Measurements from ENCODE around the gene PFKFB2. TPM values are rescaled to one million over a fixed set of nuclear protein-coding genes. Genes with fewer than 3 reads are reported as not detected.

The PFKFB2 gene
- total and polyA plus RNA-seq, 2 donors (not counting 3 experiments of a cell fraction or from before 2014, with no cell fraction given): 0.70 to 2.0 TPM

DNA sequence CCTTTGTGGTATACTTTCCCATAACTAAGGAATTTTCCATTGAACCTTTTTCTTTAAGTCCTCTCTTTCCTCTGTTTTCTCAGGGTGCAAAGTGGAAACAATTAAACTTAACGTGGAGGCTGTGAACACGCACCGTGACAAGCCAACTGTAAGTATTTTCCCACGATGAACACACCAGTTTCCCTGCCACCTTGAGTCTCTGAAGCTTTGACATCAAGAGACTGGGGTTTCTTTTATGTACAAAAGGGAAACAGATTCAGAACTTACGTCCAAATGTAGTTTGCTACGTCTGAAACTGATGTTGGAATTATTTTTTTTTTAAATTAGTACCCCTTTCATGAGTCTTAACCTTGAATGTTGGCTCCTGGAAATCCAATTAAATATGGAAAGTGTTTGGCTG, 18.4 kb downstream of the PFKFB2 start:
- Histone ChIP-seq H3K9me3 (replicated peaks; ENCODE audit: control insufficient read depth, insufficient read depth, low read length) (no peaks in the 10 kb centered on the region), H3K79me2 (ENCODE audit: control insufficient read depth, insufficient read depth, low read length) (no peaks in the 10 kb centered on the region), H3K4me2 (ENCODE audit: insufficient read depth, low read length) (no peak overlapping the region), H3K36me3 (ENCODE audit: control insufficient read depth in 2 of 2, extremely low read depth in 1 of 2, insufficient read depth in 2 of 2, low read length in 2 of 2) (no peaks in the 10 kb centered on the region), H3K27me3 (ENCODE audit: control insufficient read depth in 2 of 2, insufficient read depth in 2 of 2, low read length in 2 of 2) (peaks cover 2 to 3% of the 10 kb centered on the region in 2 experiments), H3K9ac (replicated peaks; ENCODE audit: extremely low read depth, insufficient read depth, low read length) (no peak overlapping the region), H3K27ac (ENCODE audit: insufficient read depth, low read depth, low read length) (no peak overlapping the region), H4K20me1 (replicated peaks; ENCODE audit: control insufficient read depth, extremely low read depth, insufficient read depth, low read length) (no peaks in the 10 kb centered on the region), H3K9me1 (replicated peaks; ENCODE audit: control insufficient read depth, extremely low read depth, insufficient read depth, low read length) (no peaks in the 10 kb centered on the region), H3K4me3 (replicated peaks in 1 of 3; ENCODE audit: insufficient read depth in 1 of 3, low read depth in 1 of 3, low read length in 3 of 3) (no peak overlapping the region), H2AFZ (ENCODE audit: low read depth, low read length) (no peak overlapping the region), H3K4me1 (ENCODE audit: control insufficient read depth, extremely low read depth, insufficient read depth, low read length) (no peaks in the 10 kb centered on the region)
- intact Hi-C loops (cut with micrococcal nuclease) (no loop called here), dilution Hi-C loops (cut with MboI; ENCODE audit: extremely low pct_ligation_motif_present, low sequenced_read_pairs) (no loop called here)
- FAIRE-seq: no peak
- ChIA-PET CTCF (interaction anchor here (1.5 kb wide), 1 partner anchor 13 kb away, joined by 4 read pairs; no protein-coding TSS in a partner anchor), POLR2A (no interaction called here)
- no TSS peak for BruUV-seq (replicated peaks)
- no peak for TF ChIP-seq FOS (IDR thresholded peaks at IDR 0.05; ENCODE audit: borderline replicate concordance, insufficient read depth, low read length)
- no peak for TF ChIP-seq CTCF (IDR thresholded peaks at IDR 0.05; ENCODE audit: extremely low read depth in 1 of 2, insufficient read depth in 1 of 2, low read depth in 1 of 2, low read length in 2 of 2)
- TF ChIP-seq JUN (IDR thresholded peaks at IDR 0.05; ENCODE audit: borderline replicate concordance, insufficient read depth, insufficient read length, low read depth): no peak
- TF ChIP-seq POLR2A (IDR thresholded peaks at IDR 0.05; ENCODE audit: low read depth, low read length): no peak
- TF ChIP-seq, protein P1, sequence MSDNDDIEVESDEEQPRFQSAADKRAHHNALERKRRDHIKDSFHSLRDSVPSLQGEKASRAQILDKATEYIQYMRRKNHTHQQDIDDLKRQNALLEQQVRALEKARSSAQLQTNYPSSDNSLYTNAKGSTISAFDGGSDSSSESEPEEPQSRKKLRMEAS (IDR thresholded peaks at IDR 0.05; ENCODE audit: insufficient read depth, insufficient read length): no peak
- TF ChIP-seq POLR2AphosphoS5 (IDR thresholded peaks at IDR 0.05; ENCODE audit: insufficient read depth, low read depth, low read length): no peak
- no peak for TF ChIP-seq MYC (IDR thresholded peaks at IDR 0.05; ENCODE audit: low read depth, low read length)
- TF ChIP-seq EZH2 (IDR thresholded peaks at IDR 0.05; ENCODE audit: borderline replicate concordance, low read depth, low read length, severe bottlenecking): no peak
- TF ChIP-seq GATA2 (IDR thresholded peaks at IDR 0.05; ENCODE audit: insufficient read depth, insufficient read length, low read depth, low read length): no peak
- DNase-seq (ENCODE audit: low read depth, low spot score): no peak
